ENCODE results near the gene NID1.
"Not testable (repeated sequence)": the region's sequence is repeated elsewhere in the genome, so short reads cannot be mapped to it uniquely, and the experiment has no call there.

DNA sequence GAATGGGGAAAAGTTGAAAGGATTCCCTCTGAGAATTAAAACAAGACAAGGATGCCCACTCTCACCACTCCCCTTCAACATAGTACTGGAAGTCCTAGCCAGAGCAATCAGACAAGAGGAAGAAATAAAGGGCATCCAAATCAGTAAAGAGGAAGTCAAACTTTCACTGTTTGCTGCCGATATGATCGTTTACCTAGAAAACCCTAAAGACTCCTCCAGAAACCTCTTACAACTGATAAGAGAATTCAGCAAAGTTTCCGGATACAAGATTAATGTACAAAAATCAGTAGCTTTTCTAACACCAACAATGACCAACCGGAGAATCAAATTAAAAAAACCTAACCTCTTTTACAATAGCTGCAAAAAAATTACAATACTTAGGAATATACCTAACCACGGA lies 98.8 kb downstream of the NID1 start:
- TF ChIP-seq POLR2AphosphoS5, CTCF, EP300 (IDR thresholded peaks at IDR 0.05): not testable (repeated sequence)

Data from gastroesophageal sphincter (tissue), 3 donors.